Measurements from ENCODE around the gene CUL1. TPM values are rescaled to one million over a fixed set of nuclear protein-coding genes. Genes with fewer than 3 reads are reported as not detected.

CUL1 gene
- total and polyA plus RNA-seq, 12 donors: 14.0 to 53.4 (median 43.5) TPM

GRCh38 chr7:148674689-148675088, 24.0 kb upstream of the CUL1 start:
- Histone ChIP-seq H3K27ac (no peak overlapping the region), H3K4me1 (no peaks in the 10 kb centered on the region)
- WGBS, 2 donors: 83 to 91% methylated on average over 5 of the region's 5 CpGs

GRCh38 chr7:148676291-148676690, 22.4 kb upstream of the CUL1 start:
- ATAC-seq (no peak), DNase-seq (no peak)
- H3K4me3 ChIP-seq: no peak overlapping the region
- no peak overlapping the region for H3K27ac ChIP-seq
- 92 to 96% methylated on average over 3 of the region's 3 CpGs for WGBS, 2 donors
- no peaks in the 10 kb centered on the region for H3K36me3 ChIP-seq
- peaks cover 0 to 5% (median 0%) of the 10 kb centered on the region in 7 donors for H3K27me3 ChIP-seq
- peaks cover 0 to 19% (median 0%) of the 10 kb centered on the region in 11 donors for H3K9me3 ChIP-seq
- intact Hi-C loops (cut with DNase I): no loop called here
- TF ChIP-seq CTCF (IDR thresholded peaks at IDR 0.05): no peak
- H3K4me1 ChIP-seq: no peaks in the 10 kb centered on the region

More at GRCh38 chr7:148674689-148675088, 24.0 kb upstream of the CUL1 start:
- Histone ChIP-seq H3K9me3 (peaks cover 0 to 19% (median 0%) of the 10 kb centered on the region in 11 donors), H3K4me3 (no peak overlapping the region), H3K27me3 (peaks cover 0 to 5% (median 0%) of the 10 kb centered on the region in 7 donors), H3K36me3 (no peaks in the 10 kb centered on the region)
- DNase-seq (no peak), ATAC-seq (no peak)
- intact Hi-C loops (cut with DNase I): no loop called here
- no peak for TF ChIP-seq CTCF (IDR thresholded peaks at IDR 0.05)

- Histone ChIP-seq H3K4me1 (no peaks in the 10 kb centered on the region), H3K36me3 (no peaks in the 10 kb centered on the region), H3K9me3 (peaks cover 0 to 16% (median 0%) of the 10 kb centered on the region in 11 donors), H3K4me3 (no peak overlapping the region), H3K27ac (no peak overlapping the region), H3K27me3 (no peaks in the 10 kb centered on the region)
- DNase-seq (no peak), ATAC-seq (no peak)
- intact Hi-C loops (cut with DNase I): no loop called here
- TF ChIP-seq CTCF (IDR thresholded peaks at IDR 0.05): no peak
- WGBS, 2 donors: 94 to 96% methylated on average over 4 of the region's 4 CpGs
Measured at GRCh38 chr7:148681821-148682220, 16.9 kb upstream of the CUL1 start.

GRCh38 chr7:148684289-148684830, 14.3 kb upstream of the CUL1 start:
- TF ChIP-seq CTCF (IDR thresholded peaks at IDR 0.05): no peak
- Histone ChIP-seq H3K4me1 (peaks cover 0 to 5% (median 0%) of the 10 kb centered on the region in 9 donors), H3K27ac (no peak overlapping the region), H3K27me3 (peaks cover 0 to 3% (median 0%) of the 10 kb centered on the region in 7 donors), H3K4me3 (no peak overlapping the region), H3K9me3 (peaks cover 0 to 12% (median 0%) of the 10 kb centered on the region in 11 donors), H3K36me3 (no peaks in the 10 kb centered on the region)
- DNase-seq (no peak), ATAC-seq (no peak)
- 79 to 84% methylated on average over 13 of the region's 13 CpGs for WGBS, 2 donors
- intact Hi-C loops (cut with DNase I): no loop called here
